Measurements from ENCODE around the gene NAB1.
A peak's percentile ranks its signal among the peaks of the same experiment; 100 is the strongest.

NAB1 gene

GRCh38 chr2:190668892-190669291, 20.0 kb downstream of the NAB1 start:
- H3K27ac ChIP-seq (ENCODE audit: extremely low read depth, low read depth, low read length) = no peak overlapping the region
- ChIA-PET CTCF (no interaction called here), POLR2A (no interaction called here)
- no peaks in the 10 kb centered on the region for H3K4me1 ChIP-seq (ENCODE audit: control insufficient read depth, insufficient read depth, low read length)
- no peak overlapping the region for H3K4me3 ChIP-seq (ENCODE audit: low read depth, low read length)
- no peaks in the 10 kb centered on the region for H3K9me3 ChIP-seq (ENCODE audit: control insufficient read depth, insufficient read depth, low read depth, low read length)
- peaks cover 22 to 26% of the 10 kb centered on the region in 2 experiments for H3K36me3 ChIP-seq (ENCODE audit: control insufficient read depth in 2 of 2, insufficient read depth in 1 of 2, low read length in 2 of 2)
- TF ChIP-seq ZNF548 (tag by site-specific recombination; IDR thresholded peaks at IDR 0.05) = no peak

GRCh38 chr2:190670182-190670946, 21.5 kb downstream of the NAB1 start:
- ChIA-PET POLR2A (interaction anchor here (0.6 kb wide), 1 partner anchor 141 kb away, joined by 4 read pairs; no protein-coding TSS in a partner anchor), CTCF (no interaction called here)
- TF ChIP-seq FEZF1 (tag by site-specific recombination; IDR thresholded peaks at IDR 0.05) = no peak
- TF ChIP-seq ZNF561 (tag by site-specific recombination; IDR thresholded peaks at IDR 0.05; ENCODE audit: borderline replicate concordance) = no peak
- no peak for TF ChIP-seq OVOL3 (tag by site-specific recombination; IDR thresholded peaks at IDR 0.05)
- no peak for TF ChIP-seq ZNF366 (tag by site-specific recombination; conservative IDR thresholded peaks at IDR 0.05)
- no peak for TF ChIP-seq WT1 (tag by site-specific recombination; IDR thresholded peaks at IDR 0.05)
- TF ChIP-seq ZNF404 (tag by site-specific recombination; IDR thresholded peaks at IDR 0.05) = no peak
- Histone ChIP-seq H3K4me1 (ENCODE audit: control insufficient read depth, insufficient read depth, low read length) (peaks cover 4% of the 10 kb centered on the region), H3K36me3 (ENCODE audit: control insufficient read depth in 2 of 2, insufficient read depth in 1 of 2, low read length in 2 of 2) (peaks cover 15 to 26% of the 10 kb centered on the region in 2 experiments; a peak in 2 of 3 replicates), H3K27ac (ENCODE audit: extremely low read depth, low read depth, low read length) (no peak overlapping the region), H3K4me3 (ENCODE audit: low read depth, low read length) (no peak overlapping the region), H3K9me3 (ENCODE audit: control insufficient read depth, insufficient read depth, low read depth, low read length) (no peaks in the 10 kb centered on the region)

DNA sequence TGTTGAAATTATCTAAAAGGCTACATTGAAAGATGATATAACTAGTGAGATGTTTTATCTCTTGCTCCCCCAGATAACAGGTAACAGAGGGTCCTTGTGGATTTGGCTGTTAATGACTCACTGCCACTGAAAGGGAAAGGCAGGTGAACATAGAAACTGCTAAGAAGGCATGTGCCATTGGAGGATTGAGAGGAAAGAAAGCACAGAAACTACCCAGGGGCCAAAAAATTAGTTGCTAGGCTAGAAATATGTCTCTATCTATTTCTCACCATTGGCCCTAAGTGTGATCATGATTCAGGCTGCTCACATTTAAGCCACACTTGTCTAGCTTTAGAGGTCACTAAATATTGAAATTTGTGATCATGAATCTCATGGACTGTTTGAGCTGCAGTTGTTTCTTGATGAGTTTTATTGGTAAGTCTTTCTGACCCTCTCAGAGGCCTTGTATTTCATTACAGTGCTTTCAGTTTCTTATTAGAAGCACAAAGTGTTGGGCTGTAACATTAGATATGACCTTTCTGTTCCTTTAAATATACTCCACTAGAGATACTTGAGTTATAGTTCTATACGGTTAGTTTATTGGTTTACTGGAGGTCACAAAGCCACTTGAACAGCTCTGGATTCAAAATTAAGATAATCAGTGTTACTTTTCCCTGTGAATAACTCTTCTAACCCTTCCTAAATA, 26.2 kb downstream of the NAB1 start:
- TF ChIP-seq OVOL3 (tag by site-specific recombination; IDR thresholded peaks at IDR 0.05) (no peak), ZNF221 (tag by site-specific recombination; IDR thresholded peaks at IDR 0.05; ENCODE audit: borderline replicate concordance) (no peak), PRDM4 (tag by site-specific recombination; IDR thresholded peaks at IDR 0.05) (peak; percentile 79; the same call in 1 of the 2 replicates), KLF1 (tag by site-specific recombination; IDR thresholded peaks at IDR 0.05) (no peak)
- no peak overlapping the region for H3K4me3 ChIP-seq (ENCODE audit: low read depth, low read length)
- CTCF ChIA-PET = no interaction called here
- no peaks in the 10 kb centered on the region for H3K9me3 ChIP-seq (ENCODE audit: control insufficient read depth, insufficient read depth, low read depth, low read length)
- H3K36me3 ChIP-seq (ENCODE audit: control insufficient read depth in 2 of 2, insufficient read depth in 1 of 2, low read length in 2 of 2) = peaks cover 14 to 30% of the 10 kb centered on the region in 2 experiments; a peak in 2 of 3 replicates
- peaks cover 10% of the 10 kb centered on the region for H3K4me1 ChIP-seq (ENCODE audit: control insufficient read depth, insufficient read depth, low read length)
- no peak overlapping the region for H3K27ac ChIP-seq (ENCODE audit: extremely low read depth, low read depth, low read length)
- POLR2A ChIA-PET = no interaction called here

GRCh38 chr2:190677255-190677654, 28.4 kb downstream of the NAB1 start:
- H3K4me1 ChIP-seq (ENCODE audit: control insufficient read depth, insufficient read depth, low read length) = peaks cover 10% of the 10 kb centered on the region
- TF ChIP-seq BCL6B (tag by site-specific recombination; IDR thresholded peaks at IDR 0.05) = no peak
- no peaks in the 10 kb centered on the region for H3K9me3 ChIP-seq (ENCODE audit: control insufficient read depth, insufficient read depth, low read depth, low read length)
- H3K27ac ChIP-seq (ENCODE audit: extremely low read depth, low read depth, low read length) = no peak overlapping the region
- H3K36me3 ChIP-seq (ENCODE audit: control insufficient read depth in 2 of 2, insufficient read depth in 1 of 2, low read length in 2 of 2) = peaks cover 7 to 13% of the 10 kb centered on the region in 2 experiments
- POLR2A ChIA-PET = no interaction called here
- no peak overlapping the region for H3K4me3 ChIP-seq (ENCODE audit: low read depth, low read length)
- CTCF ChIA-PET = interaction anchor here (0.5 to 1.0 kb wide), 2 partner anchors 41 to 89 kb away, joined by 3 to 4 read pairs; no protein-coding TSS in a partner anchor

Measured in HEK293 (cell line).